GM23338 (cell line): ENCODE data around the gene SHB. TPM values are rescaled to one million over a fixed set of nuclear protein-coding genes. Genes with fewer than 3 reads are reported as not detected.

Experiments
- ATAC-seq: fragments of 200-7000 bp; cut with Tn5 transposase; 3 replicates; pipeline ENCODE4 v1.9.1; 2020
- DNase-seq: peaks from one replicate; pipeline ENCODE4 v3.0.0-alpha.2; 2015; ENCODE audit warnings: low spot score
- H2AFZ ChIP-seq: fragments of 200-600 bp; sonication (generic); 2 replicates; pipeline ENCODE4 v1.8.0; 2016; ENCODE audit warnings: antibody characterized with exemption, mild to moderate bottlenecking, moderate library complexity
- H3F3A ChIP-seq: fragments of 200-600 bp; sonication (generic); replicated peaks from 2 replicates; pipeline ENCODE4 v1.8.0; 2017; ENCODE audit warnings: antibody characterized with exemption, mixed run types, low read depth
- H3K27ac ChIP-seq: fragments of 200-600 bp; sonication (generic); 2 replicates; pipeline ENCODE4 v1.6.1; 2016; ENCODE audit warnings: low read depth
- H3K27me3 ChIP-seq: fragments of 200-600 bp; sonication (generic); 2 replicates; pipeline ENCODE4 v1.8.0; 2016; ENCODE audit warnings: mild to moderate bottlenecking, mixed run types, moderate library complexity; ENCODE audit not compliant: insufficient read depth
- H3K36me3 ChIP-seq: fragments of 200-600 bp; sonication (generic); 2 replicates; pipeline ENCODE4 v1.8.0; 2016; ENCODE audit warnings: mild to moderate bottlenecking; ENCODE audit not compliant: insufficient read depth
- H3K4me1 ChIP-seq: fragments of 200-600 bp; sonication (generic); 2 replicates; pipeline ENCODE4 v1.8.0; 2016; ENCODE audit warnings: mild to moderate bottlenecking, moderate library complexity; ENCODE audit not compliant: insufficient read depth
- H3K4me2 ChIP-seq: fragments of 200-600 bp; sonication (generic); 2 replicates; pipeline ENCODE4 v1.7.1; 2017; ENCODE audit warnings: mixed run types
- H3K4me3 ChIP-seq: fragments of 200-600 bp; sonication (generic); 2 replicates; pipeline ENCODE4 v1.6.1; 2016; ENCODE audit warnings: mixed run types
- H3K79me2 ChIP-seq: fragments of 200-600 bp; sonication (generic); replicated peaks from 2 replicates; pipeline ENCODE4 v1.8.0; 2017; ENCODE audit warnings: mild to moderate bottlenecking; ENCODE audit not compliant: insufficient read depth
- H3K9me2 ChIP-seq: fragments of 200-600 bp; sonication (generic); 2 replicates; pipeline ENCODE4 v1.8.0; 2017; ENCODE audit not compliant: insufficient read depth
- H4K20me1 ChIP-seq: fragments of 200-600 bp; sonication (generic); replicated peaks from 2 replicates; pipeline ENCODE4 v1.8.0; 2017; ENCODE audit warnings: mild to moderate bottlenecking; ENCODE audit not compliant: insufficient read depth
- H3K27ac Mint-ChIP-seq: 2 replicates; pipeline ENCODE4 v1.8.0; 2020; ENCODE audit warnings: inconsistent platforms, mild to moderate bottlenecking, moderate library complexity, mixed read lengths
- H3K27me3 Mint-ChIP-seq: 3 replicates; pipeline ENCODE4 v1.8.0; 2022; ENCODE audit warnings: low read depth, mild to moderate bottlenecking, moderate library complexity, mixed read lengths, inconsistent platforms; ENCODE audit not compliant: insufficient read depth, poor library complexity
- H3K36me3 Mint-ChIP-seq: 3 replicates; pipeline ENCODE4 v1.8.0; 2021; ENCODE audit warnings: low read depth, mild to moderate bottlenecking, inconsistent platforms, moderate library complexity, mixed read lengths
- H3K4me1 Mint-ChIP-seq: 3 replicates; pipeline ENCODE4 v1.8.0; 2020; ENCODE audit warnings: mild to moderate bottlenecking, inconsistent platforms, mixed read lengths
- H3K4me3 Mint-ChIP-seq: 3 replicates; pipeline ENCODE4 v1.8.0; 2021; ENCODE audit warnings: moderate library complexity, mild to moderate bottlenecking, inconsistent platforms, mixed read lengths
- H3K9me3 Mint-ChIP-seq: 3 replicates; pipeline ENCODE4 v1.8.0; 2020; ENCODE audit warnings: moderate library complexity, mild to moderate bottlenecking, inconsistent platforms, mixed read lengths
- CREB1 ChIP-seq: fragments of 250-450 bp; sonication (Bioruptor Pico); IDR thresholded peaks from 2 replicates; pipeline ENCODE4 v1.5.0; 2020; ENCODE audit warnings: low read depth, mild to moderate bottlenecking, moderate library complexity
- EZH2 ChIP-seq: fragments of 200-600 bp; sonication (generic); IDR thresholded peaks from one replicate; pipeline ENCODE4 v1.8.0; 2017; ENCODE audit warnings: antibody characterized with exemption, mild to moderate bottlenecking, low read depth; ENCODE audit not compliant: unreplicated experiment
- EZH2phosphoT487 ChIP-seq: fragments of 200-600 bp; sonication (generic); IDR thresholded peaks from one replicate; pipeline ENCODE4 v1.8.1; 2018; ENCODE audit warnings: antibody characterized with exemption; ENCODE audit not compliant: unreplicated experiment
- JUNB ChIP-seq: IDR thresholded peaks from one replicate; pipeline ENCODE4 v1.6.1; 2016; ENCODE audit warnings: antibody characterized with exemption; ENCODE audit not compliant: unreplicated experiment
- NANOG ChIP-seq: IDR thresholded peaks from 2 replicates; pipeline ENCODE4 v1.6.1; 2016; ENCODE audit warnings: antibody characterized with exemption, borderline replicate concordance
- POLR2AphosphoS5 ChIP-seq: IDR thresholded peaks from 2 replicates; pipeline ENCODE4 v1.6.1; 2016; ENCODE audit warnings: antibody characterized with exemption, low read depth
- STAT1 ChIP-seq: IDR thresholded peaks from one replicate; pipeline ENCODE4 v1.6.1; 2016; ENCODE audit warnings: antibody characterized with exemption; ENCODE audit not compliant: unreplicated experiment
- ZNF114 ChIP-seq: fragments of 250-450 bp; sonication (Bioruptor Pico); IDR thresholded peaks from 2 replicates; pipeline ENCODE4 v1.5.0; 2020; ENCODE audit warnings: mild to moderate bottlenecking, moderate library complexity
- ZNF331 ChIP-seq: fragments of 250-450 bp; sonication (Bioruptor Pico); IDR thresholded peaks from 2 replicates; pipeline ENCODE4 v1.5.0; 2020; ENCODE audit warnings: low read depth, mild to moderate bottlenecking, moderate library complexity
- polyA plus RNA-seq: library from polyadenylated mRNA; unstranded; fragments of >200 nt; fragmentation: Nextera tagmentation; extraction: Ambion mirVana; gene quantifications from 2 replicates; pipeline ENCODE4 v1.2.1, GENCODE V29; 2016
- total RNA-seq: library from RNA; depleted of rRNA; stranded (reverse); fragments of >200 nt; shearing (Covaris generic); gene quantifications from 2 replicates; pipeline ENCODE4 v1.2.3, GENCODE V29; 2014
- TF ChIP-seq, protein P1 (sequence below), 2 experiments: fragments of 200-600 bp in 1 of 2; sonication (generic) in 1 of 2; conservative IDR thresholded peaks; 2 replicates each; pipeline versions ENCODE4 v1.5.1 to v1.6.1; 2016 to 2017; ENCODE audit warnings: antibody characterized with exemption in 2 of 2, low read depth in 2 of 2, mild to moderate bottlenecking in 2 of 2, moderate library complexity in 1 of 2
- TF ChIP-seq, protein P2 (sequence below): IDR thresholded peaks from one replicate; pipeline ENCODE4 v1.6.1; 2018; ENCODE audit warnings: antibody characterized with exemption; ENCODE audit not compliant: unreplicated experiment
- TF ChIP-seq, protein P3 (sequence below): IDR thresholded peaks from 2 replicates; pipeline ENCODE4 v1.6.1; 2016; ENCODE audit warnings: antibody characterized with exemption
- TF ChIP-seq, protein P4 (sequence below): fragments of 250-450 bp; sonication (Bioruptor Pico); IDR thresholded peaks from 2 replicates; pipeline ENCODE4 v1.5.0; 2020; ENCODE audit warnings: mild to moderate bottlenecking, moderate library complexity

The SHB gene
- total and polyA plus RNA-seq, 2 experiments from 2014 or later: 1.5 to 14.0 TPM

DNA sequence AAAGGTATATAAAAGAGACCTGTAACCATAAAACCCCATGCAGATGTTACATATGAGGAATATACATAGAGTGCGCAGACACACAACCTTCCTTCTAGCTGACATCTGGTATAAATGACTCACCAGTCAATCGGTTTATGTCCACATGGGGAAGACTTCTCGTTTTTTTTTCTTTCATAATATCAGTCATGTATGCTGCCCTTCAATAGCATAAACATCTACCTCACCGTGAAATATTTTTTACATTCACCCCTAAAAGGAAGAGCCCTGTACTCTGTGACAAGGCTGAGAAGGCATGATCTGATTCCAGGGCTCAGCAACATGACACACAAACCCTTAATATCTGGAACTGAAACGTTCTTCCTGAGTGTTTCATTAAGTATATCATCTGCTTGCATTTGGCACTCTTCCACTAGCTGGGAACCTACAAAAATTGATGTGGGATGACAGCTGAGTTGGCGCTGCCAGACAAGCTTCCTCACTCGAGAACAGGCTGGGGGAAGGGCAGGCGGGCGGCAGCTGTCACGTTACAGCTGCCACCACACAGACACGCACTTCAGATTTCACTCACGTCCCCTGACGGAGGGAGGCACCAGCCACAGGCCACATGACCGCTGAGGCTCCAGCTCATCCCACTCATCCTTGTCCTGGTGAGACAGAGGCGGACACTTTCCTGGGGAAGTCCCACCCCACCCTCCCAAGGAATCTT, 74.2 kb downstream of the SHB start:
- H3K79me2 ChIP-seq: no peaks in the 10 kb centered on the region
- no peaks in the 10 kb centered on the region for H3K4me1 ChIP-seq
- H3K9me3 Mint-ChIP-seq: no peaks in the 10 kb centered on the region
- no peak overlapping the region for H2AFZ ChIP-seq
- no peaks in the 10 kb centered on the region for H3K27me3 ChIP-seq
- H3K36me3 ChIP-seq: no peaks in the 10 kb centered on the region
- no peak overlapping the region for H3K4me3 ChIP-seq
- H3K4me3 Mint-ChIP-seq: no peak overlapping the region
- no peak overlapping the region for H3K27ac ChIP-seq
- ATAC-seq (no peak), DNase-seq (no peak)
- no peaks in the 10 kb centered on the region for H3K9me2 ChIP-seq
- H3K36me3 Mint-ChIP-seq: no peaks in the 10 kb centered on the region; the same call in 2 of the 3 replicates
- TF ChIP-seq, protein P1, sequence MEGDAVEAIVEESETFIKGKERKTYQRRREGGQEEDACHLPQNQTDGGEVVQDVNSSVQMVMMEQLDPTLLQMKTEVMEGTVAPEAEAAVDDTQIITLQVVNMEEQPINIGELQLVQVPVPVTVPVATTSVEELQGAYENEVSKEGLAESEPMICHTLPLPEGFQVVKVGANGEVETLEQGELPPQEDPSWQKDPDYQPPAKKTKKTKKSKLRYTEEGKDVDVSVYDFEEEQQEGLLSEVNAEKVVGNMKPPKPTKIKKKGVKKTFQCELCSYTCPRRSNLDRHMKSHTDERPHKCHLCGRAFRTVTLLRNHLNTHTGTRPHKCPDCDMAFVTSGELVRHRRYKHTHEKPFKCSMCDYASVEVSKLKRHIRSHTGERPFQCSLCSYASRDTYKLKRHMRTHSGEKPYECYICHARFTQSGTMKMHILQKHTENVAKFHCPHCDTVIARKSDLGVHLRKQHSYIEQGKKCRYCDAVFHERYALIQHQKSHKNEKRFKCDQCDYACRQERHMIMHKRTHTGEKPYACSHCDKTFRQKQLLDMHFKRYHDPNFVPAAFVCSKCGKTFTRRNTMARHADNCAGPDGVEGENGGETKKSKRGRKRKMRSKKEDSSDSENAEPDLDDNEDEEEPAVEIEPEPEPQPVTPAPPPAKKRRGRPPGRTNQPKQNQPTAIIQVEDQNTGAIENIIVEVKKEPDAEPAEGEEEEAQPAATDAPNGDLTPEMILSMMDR (conservative IDR thresholded peaks at IDR 0.05; ENCODE audit: low read depth in 2 of 2): no peak
- TF ChIP-seq, protein P2, sequence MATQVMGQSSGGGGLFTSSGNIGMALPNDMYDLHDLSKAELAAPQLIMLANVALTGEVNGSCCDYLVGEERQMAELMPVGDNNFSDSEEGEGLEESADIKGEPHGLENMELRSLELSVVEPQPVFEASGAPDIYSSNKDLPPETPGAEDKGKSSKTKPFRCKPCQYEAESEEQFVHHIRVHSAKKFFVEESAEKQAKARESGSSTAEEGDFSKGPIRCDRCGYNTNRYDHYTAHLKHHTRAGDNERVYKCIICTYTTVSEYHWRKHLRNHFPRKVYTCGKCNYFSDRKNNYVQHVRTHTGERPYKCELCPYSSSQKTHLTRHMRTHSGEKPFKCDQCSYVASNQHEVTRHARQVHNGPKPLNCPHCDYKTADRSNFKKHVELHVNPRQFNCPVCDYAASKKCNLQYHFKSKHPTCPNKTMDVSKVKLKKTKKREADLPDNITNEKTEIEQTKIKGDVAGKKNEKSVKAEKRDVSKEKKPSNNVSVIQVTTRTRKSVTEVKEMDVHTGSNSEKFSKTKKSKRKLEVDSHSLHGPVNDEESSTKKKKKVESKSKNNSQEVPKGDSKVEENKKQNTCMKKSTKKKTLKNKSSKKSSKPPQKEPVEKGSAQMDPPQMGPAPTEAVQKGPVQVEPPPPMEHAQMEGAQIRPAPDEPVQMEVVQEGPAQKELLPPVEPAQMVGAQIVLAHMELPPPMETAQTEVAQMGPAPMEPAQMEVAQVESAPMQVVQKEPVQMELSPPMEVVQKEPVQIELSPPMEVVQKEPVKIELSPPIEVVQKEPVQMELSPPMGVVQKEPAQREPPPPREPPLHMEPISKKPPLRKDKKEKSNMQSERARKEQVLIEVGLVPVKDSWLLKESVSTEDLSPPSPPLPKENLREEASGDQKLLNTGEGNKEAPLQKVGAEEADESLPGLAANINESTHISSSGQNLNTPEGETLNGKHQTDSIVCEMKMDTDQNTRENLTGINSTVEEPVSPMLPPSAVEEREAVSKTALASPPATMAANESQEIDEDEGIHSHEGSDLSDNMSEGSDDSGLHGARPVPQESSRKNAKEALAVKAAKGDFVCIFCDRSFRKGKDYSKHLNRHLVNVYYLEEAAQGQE: no peak
- TF ChIP-seq NANOG: no peak
- TF ChIP-seq, protein P3, sequence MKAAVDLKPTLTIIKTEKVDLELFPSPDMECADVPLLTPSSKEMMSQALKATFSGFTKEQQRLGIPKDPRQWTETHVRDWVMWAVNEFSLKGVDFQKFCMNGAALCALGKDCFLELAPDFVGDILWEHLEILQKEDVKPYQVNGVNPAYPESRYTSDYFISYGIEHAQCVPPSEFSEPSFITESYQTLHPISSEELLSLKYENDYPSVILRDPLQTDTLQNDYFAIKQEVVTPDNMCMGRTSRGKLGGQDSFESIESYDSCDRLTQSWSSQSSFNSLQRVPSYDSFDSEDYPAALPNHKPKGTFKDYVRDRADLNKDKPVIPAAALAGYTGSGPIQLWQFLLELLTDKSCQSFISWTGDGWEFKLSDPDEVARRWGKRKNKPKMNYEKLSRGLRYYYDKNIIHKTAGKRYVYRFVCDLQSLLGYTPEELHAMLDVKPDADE: no peak
- no peak for TF ChIP-seq ZNF114 (CRISPR knock-in tag)
- TF ChIP-seq, protein P4, sequence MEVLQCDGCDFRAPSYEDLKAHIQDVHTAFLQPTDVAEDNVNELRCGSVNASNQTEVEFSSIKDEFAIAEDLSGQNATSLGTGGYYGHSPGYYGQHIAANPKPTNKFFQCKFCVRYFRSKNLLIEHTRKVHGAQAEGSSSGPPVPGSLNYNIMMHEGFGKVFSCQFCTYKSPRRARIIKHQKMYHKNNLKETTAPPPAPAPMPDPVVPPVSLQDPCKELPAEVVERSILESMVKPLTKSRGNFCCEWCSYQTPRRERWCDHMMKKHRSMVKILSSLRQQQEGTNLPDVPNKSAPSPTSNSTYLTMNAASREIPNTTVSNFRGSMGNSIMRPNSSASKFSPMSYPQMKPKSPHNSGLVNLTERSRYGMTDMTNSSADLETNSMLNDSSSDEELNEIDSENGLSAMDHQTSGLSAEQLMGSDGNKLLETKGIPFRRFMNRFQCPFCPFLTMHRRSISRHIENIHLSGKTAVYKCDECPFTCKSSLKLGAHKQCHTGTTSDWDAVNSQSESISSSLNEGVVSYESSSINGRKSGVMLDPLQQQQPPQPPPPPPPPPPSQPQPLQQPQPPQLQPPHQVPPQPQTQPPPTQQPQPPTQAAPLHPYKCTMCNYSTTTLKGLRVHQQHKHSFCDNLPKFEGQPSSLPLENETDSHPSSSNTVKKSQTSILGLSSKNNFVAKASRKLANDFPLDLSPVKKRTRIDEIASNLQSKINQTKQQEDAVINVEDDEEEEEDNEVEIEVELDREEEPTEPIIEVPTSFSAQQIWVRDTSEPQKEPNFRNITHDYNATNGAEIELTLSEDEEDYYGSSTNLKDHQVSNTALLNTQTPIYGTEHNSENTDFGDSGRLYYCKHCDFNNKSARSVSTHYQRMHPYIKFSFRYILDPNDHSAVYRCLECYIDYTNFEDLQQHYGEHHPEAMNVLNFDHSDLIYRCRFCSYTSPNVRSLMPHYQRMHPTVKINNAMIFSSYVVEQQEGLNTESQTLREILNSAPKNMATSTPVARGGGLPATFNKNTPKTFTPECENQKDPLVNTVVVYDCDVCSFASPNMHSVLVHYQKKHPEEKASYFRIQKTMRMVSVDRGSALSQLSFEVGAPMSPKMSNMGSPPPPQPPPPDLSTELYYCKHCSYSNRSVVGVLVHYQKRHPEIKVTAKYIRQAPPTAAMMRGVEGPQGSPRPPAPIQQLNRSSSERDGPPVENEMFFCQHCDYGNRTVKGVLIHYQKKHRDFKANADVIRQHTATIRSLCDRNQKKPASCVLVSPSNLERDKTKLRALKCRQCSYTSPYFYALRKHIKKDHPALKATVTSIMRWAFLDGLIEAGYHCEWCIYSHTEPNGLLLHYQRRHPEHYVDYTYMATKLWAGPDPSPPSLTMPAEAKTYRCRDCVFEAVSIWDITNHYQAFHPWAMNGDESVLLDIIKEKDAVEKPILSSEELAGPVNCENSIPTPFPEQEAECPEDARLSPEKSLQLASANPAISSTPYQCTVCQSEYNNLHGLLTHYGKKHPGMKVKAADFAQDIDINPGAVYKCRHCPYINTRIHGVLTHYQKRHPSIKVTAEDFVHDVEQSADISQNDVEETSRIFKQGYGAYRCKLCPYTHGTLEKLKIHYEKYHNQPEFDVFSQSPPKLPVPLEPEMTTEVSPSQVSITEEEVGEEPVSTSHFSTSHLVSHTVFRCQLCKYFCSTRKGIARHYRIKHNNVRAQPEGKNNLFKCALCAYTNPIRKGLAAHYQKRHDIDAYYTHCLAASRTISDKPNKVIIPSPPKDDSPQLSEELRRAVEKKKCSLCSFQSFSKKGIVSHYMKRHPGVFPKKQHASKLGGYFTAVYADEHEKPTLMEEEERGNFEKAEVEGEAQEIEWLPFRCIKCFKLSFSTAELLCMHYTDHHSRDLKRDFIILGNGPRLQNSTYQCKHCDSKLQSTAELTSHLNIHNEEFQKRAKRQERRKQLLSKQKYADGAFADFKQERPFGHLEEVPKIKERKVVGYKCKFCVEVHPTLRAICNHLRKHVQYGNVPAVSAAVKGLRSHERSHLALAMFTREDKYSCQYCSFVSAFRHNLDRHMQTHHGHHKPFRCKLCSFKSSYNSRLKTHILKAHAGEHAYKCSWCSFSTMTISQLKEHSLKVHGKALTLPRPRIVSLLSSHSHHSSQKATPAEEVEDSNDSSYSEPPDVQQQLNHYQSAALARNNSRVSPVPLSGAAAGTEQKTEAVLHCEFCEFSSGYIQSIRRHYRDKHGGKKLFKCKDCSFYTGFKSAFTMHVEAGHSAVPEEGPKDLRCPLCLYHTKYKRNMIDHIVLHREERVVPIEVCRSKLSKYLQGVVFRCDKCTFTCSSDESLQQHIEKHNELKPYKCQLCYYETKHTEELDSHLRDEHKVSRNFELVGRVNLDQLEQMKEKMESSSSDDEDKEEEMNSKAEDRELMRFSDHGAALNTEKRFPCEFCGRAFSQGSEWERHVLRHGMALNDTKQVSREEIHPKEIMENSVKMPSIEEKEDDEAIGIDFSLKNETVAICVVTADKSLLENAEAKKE (CRISPR knock-in tag): no peak
- no peak for TF ChIP-seq JUNB
- no peak for TF ChIP-seq POLR2AphosphoS5
- TF ChIP-seq ZNF331 (CRISPR knock-in tag): no peak
- TF ChIP-seq STAT1: no peak
- no peak for TF ChIP-seq EZH2
- TF ChIP-seq EZH2phosphoT487: no peak
- TF ChIP-seq CREB1: no peak
- 0 out of 2 replicates have a peak, but pooled peaks cover 4% of the 10 kb centered on the region for H4K20me1 ChIP-seq
- H3F3A ChIP-seq: no peaks in the 10 kb centered on the region
- H3K27me3 Mint-ChIP-seq: peaks cover 3% of the 10 kb centered on the region
- no peak overlapping the region for H3K27ac Mint-ChIP-seq
- H3K4me1 Mint-ChIP-seq: peaks cover 14% of the 10 kb centered on the region
- H3K4me2 ChIP-seq: no peak overlapping the region
